Calu3 (cell line): ENCODE data around the gene RHBDD2. TPM values are rescaled to one million over a fixed set of nuclear protein-coding genes. Genes with fewer than 3 reads are reported as not detected.

ENCODE experiments used
- BruUV-seq: library from RNA; stranded (reverse); fragments of 400-500 nt; replicated peaks from 2 replicates; lab custom pipeline; 2021; lab: Mats Ljungman, UMichigan
- CTCF ChIA-PET: fragments of 300-600 bp; sonication (Branson Sonifier 250); formaldehyde crosslinking; loops from one replicate; lab custom pipeline; 2022; ENCODE audit warnings: antibody characterized with exemption; lab: Charles Lee
- DNase-seq: peaks from one replicate; pipeline ENCODE4 v3.0.0; 2022
- H3K27ac Mint-ChIP-seq: one replicate; pipeline ENCODE4 v1.8.0; 2022; ENCODE audit warnings: mixed read lengths; ENCODE audit not compliant: unreplicated experiment
- H3K27me3 Mint-ChIP-seq: one replicate; pipeline ENCODE4 v1.8.0; 2022; ENCODE audit warnings: mixed read lengths; ENCODE audit not compliant: unreplicated experiment
- H3K36me3 Mint-ChIP-seq: one replicate; pipeline ENCODE4 v1.8.0; 2022; ENCODE audit warnings: mild to moderate bottlenecking, moderate library complexity, mixed read lengths; ENCODE audit not compliant: insufficient read depth, unreplicated experiment
- H3K4me1 Mint-ChIP-seq: one replicate; pipeline ENCODE4 v1.8.0; 2022; ENCODE audit warnings: mild to moderate bottlenecking, low read depth, mixed read lengths; ENCODE audit not compliant: unreplicated experiment
- H3K4me3 Mint-ChIP-seq: one replicate; pipeline ENCODE4 v1.8.0; 2022; ENCODE audit warnings: mild to moderate bottlenecking, low read depth, moderate library complexity, mixed read lengths; ENCODE audit not compliant: unreplicated experiment
- H3K9me3 Mint-ChIP-seq: one replicate; pipeline ENCODE4 v1.8.0; 2022; ENCODE audit warnings: low read depth, mixed read lengths; ENCODE audit not compliant: unreplicated experiment
- CTCF ChIP-seq: fragments of 200-600 bp; IDR thresholded peaks from one replicate; pipeline ENCODE4 v1.8.0; 2022; ENCODE audit warnings: antibody characterized with exemption; ENCODE audit not compliant: unreplicated experiment
- intact Hi-C: fragments of 100-400 bp; cut with micrococcal nuclease; formaldehyde crosslinking; loops from one replicate; pipeline ENCODE4 v1.10.0; 2022; ENCODE audit not compliant: unreplicated experiment
- total RNA-seq: library from RNA; stranded (reverse); gene quantifications from 2 replicates; pipeline ENCODE4 v1.2.3, GENCODE V29; 2022

Gene RHBDD2
- total RNA-seq, 1 experiment from 2014 or later, result 35.3 TPM

DNA sequence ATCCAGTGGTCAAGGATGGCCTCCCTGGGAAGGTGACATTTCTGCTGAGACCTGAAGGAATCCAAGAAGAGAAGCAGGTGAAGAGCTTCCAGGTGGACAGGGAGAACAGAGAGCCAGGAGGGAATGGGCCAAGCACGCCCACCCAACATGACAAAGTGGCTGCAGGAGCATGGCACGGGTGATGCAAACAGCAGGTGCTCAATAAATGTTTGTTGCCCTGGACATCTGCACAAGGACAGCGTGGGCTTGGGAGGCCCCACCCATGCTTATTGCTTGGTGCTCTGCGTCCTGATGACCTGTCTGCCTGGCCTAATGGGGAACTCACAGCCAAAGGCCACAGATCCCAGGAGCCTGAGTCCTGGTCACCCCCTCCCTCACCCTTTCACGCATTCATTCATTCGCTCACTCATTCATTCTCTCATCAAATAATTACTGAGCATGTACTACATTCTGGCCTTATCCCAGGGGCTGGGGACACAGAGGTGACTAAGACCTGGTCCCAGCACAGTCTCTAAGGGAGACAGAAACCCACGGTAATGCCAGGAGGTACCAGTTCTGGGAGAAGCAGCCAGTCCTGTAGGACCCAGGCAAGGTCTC lies 13.1 kb downstream of the RHBDD2 start:
- H3K4me3 Mint-ChIP-seq, result no peak overlapping the region
- no peak for DNase-seq
- intact Hi-C loops, result no loop called here
- no peak overlapping the region for H3K27ac Mint-ChIP-seq
- CTCF ChIA-PET, result no interaction called here
- H3K4me1 Mint-ChIP-seq, result peaks cover 10% of the 10 kb centered on the region
- H3K27me3 Mint-ChIP-seq, result no peaks in the 10 kb centered on the region
- no peaks in the 10 kb centered on the region for H3K9me3 Mint-ChIP-seq
- BruUV-seq, result no TSS peak
- TF ChIP-seq CTCF, result no peak
- H3K36me3 Mint-ChIP-seq, result peaks cover 19% of the 10 kb centered on the region

DNA sequence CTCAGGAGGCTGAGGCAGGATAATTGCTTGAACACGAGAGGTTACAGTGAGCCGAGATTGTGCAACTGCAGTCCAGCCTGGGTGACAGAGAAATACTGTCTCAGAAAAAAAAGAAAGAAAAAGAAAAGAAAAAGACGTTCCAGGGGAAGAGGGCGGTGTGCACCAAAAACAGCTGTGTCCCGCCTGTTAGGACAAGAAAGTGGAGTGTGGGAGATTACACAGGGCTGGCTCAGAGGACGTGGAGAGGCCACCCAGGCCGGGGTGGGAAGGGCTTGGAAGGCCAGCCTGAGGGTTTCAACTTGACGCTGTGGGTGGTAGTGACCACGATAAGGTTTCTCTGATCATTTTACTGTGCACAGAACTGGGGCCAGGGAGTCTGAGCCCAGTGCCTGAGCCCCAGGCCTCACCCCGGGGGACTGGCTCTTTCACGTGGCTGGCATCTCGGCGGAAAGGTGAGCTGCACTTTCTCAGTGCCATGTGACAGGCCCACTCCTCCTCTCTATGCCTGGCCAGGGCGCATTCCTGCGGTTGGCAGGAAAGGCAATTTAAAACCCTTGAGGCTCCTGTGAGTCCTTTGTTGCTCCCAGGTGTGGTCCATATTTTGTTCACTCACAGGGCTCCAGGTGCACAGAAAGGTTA lies 13.9 kb downstream of the RHBDD2 start:
- Mint-ChIP-seq H3K4me1 (peaks cover 10% of the 10 kb centered on the region), H3K27me3 (no peaks in the 10 kb centered on the region), H3K9me3 (no peaks in the 10 kb centered on the region), H3K27ac (peak overlapping the region; percentile 66), H3K36me3 (peaks cover 17% of the 10 kb centered on the region), H3K4me3 (no peak overlapping the region)
- BruUV-seq, result no TSS peak
- CTCF ChIA-PET, result interaction anchor here (0.9 kb wide), 1 partner anchor 121 kb away, joined by 3 read pairs; no protein-coding TSS in a partner anchor
- peak; percentile 66 for DNase-seq
- no peak for TF ChIP-seq CTCF
- intact Hi-C loops, result no loop called here

DNA sequence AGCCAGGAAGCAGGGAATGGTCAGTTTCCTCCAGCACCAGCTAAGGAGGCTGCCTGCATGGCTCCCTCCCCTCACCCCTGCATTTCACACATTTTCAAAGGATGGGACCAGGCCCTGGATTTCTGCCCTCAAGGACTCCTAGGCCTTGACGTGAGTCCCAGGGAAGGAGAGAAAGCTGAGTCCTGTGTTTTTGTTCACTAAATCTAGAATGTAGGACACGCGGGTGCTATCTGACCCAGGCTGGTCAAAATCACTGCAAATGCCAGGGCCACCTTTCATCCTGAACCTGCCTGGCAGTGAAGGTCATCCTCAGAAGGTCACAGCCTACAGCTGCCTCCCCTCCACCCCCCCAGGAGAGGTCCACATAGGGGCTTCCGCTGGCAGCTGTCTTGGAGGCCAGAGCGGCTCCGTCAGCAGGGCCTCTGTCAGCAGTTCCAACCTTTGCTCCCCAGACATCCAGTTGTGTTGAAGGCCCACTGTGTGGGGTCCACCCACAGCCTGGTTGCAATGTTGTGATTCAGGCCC lies 18.0 kb downstream of the RHBDD2 start:
- CTCF ChIA-PET, result no interaction called here
- TF ChIP-seq CTCF, result no peak
- no peak overlapping the region for H3K4me3 Mint-ChIP-seq
- BruUV-seq, result no TSS peak
- no peaks in the 10 kb centered on the region for H3K27me3 Mint-ChIP-seq
- intact Hi-C loops, result no loop called here
- H3K27ac Mint-ChIP-seq, result no peak overlapping the region
- no peaks in the 10 kb centered on the region for H3K9me3 Mint-ChIP-seq
- no peaks in the 10 kb centered on the region for H3K36me3 Mint-ChIP-seq
- DNase-seq, result no peak
- peaks cover 10% of the 10 kb centered on the region for H3K4me1 Mint-ChIP-seq

DNA sequence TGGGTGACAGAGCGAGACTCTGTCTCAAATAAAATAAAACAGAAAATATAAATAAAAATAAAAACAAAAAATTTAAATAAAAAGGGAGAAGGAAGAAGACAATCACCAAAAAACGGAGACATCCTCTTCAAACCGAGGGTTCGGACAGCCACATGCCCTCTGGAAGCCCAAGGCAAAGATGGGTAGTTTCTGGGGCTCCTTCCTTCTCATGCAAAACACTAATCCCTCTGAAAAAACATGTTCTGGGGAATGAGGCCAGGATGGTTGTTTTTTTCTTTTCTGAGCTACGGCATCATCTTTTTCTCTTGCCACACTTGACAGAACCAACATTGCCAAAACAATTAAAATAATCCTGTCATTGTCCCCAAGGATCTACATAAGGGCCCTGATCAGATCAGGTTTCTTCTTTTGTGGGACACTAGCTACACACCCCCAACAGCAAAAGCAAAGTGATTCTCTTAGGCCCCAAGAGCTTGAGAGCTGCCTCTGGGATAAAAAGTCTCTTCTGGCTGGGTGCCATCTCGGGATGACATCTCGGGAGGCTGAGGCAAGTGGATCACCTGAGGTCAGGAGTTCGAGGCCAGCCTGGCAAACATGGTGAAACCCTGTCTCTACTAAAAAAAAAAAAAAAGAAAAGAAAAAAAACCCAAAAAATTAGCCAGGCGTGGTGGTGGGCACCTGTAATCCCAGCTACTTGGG lies 21.9 kb downstream of the RHBDD2 start:
- CTCF ChIA-PET, result no interaction called here
- no peak overlapping the region for H3K27ac Mint-ChIP-seq
- no peak overlapping the region for H3K4me3 Mint-ChIP-seq
- BruUV-seq, result no TSS peak
- no peaks in the 10 kb centered on the region for H3K9me3 Mint-ChIP-seq
- H3K27me3 Mint-ChIP-seq, result no peaks in the 10 kb centered on the region
- no peaks in the 10 kb centered on the region for H3K36me3 Mint-ChIP-seq
- no peak for DNase-seq
- no peaks in the 10 kb centered on the region for H3K4me1 Mint-ChIP-seq
- no peak for TF ChIP-seq CTCF
- intact Hi-C loops, result no loop called here
